Measurements from ENCODE around the gene RMRP.

RMRP gene

DNA sequence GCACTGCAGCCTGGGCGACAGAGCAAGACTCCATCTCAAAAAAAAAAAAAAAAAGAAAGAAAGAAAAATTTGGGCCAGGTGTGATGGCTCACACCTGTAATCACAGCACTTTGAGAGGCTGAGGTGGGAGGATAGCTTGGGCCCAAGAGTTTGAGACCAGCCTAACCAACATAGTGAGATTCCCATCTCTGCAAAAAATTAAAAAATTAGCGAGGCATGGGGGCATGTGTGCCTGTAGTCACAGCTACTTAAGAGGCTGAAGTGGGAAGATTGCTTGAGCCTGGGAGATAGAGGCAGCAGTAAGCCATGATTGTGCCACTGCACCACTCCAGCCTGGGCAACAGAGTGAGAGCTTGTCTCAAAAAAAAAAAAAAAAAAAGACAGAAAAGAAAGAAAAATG, 4.2 kb downstream of the RMRP start:
- Histone ChIP-seq H3K4me1 (ENCODE audit: control insufficient read depth, low read length) (peaks cover 45% of the 10 kb centered on the region), H3K4me2 (ENCODE audit: low read length) (no peak overlapping the region), H4K20me1 (ENCODE audit: control insufficient read depth, insufficient read depth, low read depth, low read length) (no peaks in the 10 kb centered on the region)

GRCh38 chr9:35652829-35653209, 5.0 kb downstream of the RMRP start:
- Histone ChIP-seq H3K27ac (ENCODE audit: low read depth, low read length) (no peak overlapping the region), H3K79me2 (ENCODE audit: control insufficient read depth, low read length) (peaks cover 18% of the 10 kb centered on the region), H3K4me1 (ENCODE audit: control insufficient read depth, low read length) (peaks cover 51% of the 10 kb centered on the region), H4K20me1 (ENCODE audit: control insufficient read depth, insufficient read depth, low read depth, low read length) (no peaks in the 10 kb centered on the region), H3K9me3 (ENCODE audit: control insufficient read depth, insufficient read depth, low read length) (no peaks in the 10 kb centered on the region), H3F3A (ENCODE audit: control insufficient read depth, insufficient read depth) (peaks cover 29% of the 10 kb centered on the region), H3K4me2 (ENCODE audit: low read length) (no peak overlapping the region), H3K9me2 (replicated peaks; ENCODE audit: control insufficient read depth, low read length) (no peaks in the 10 kb centered on the region), H3K4me3 (ENCODE audit: low read length) (no peak overlapping the region), H3K27me3 (ENCODE audit: control insufficient read depth, low read length) (no peaks in the 10 kb centered on the region), H3K36me3 (ENCODE audit: control insufficient read depth, low read length) (peaks cover 19% of the 10 kb centered on the region)
- TF ChIP-seq CTCF (IDR thresholded peaks at IDR 0.05; ENCODE audit: low read depth, low read length, poor library complexity, severe bottlenecking) (no peak), EZH2phosphoT487 (IDR thresholded peaks at IDR 0.05; ENCODE audit: borderline replicate concordance, low read length) (no peak)

More for the DNA sequence above, 4.2 kb downstream of the RMRP start:
- H3K4me3 ChIP-seq (ENCODE audit: low read length): no peak overlapping the region
- TF ChIP-seq EZH2phosphoT487 (IDR thresholded peaks at IDR 0.05; ENCODE audit: borderline replicate concordance, low read length): no peak
- TF ChIP-seq CTCF (IDR thresholded peaks at IDR 0.05; ENCODE audit: low read depth, low read length, poor library complexity, severe bottlenecking): no peak
- no peaks in the 10 kb centered on the region for H3K9me3 ChIP-seq (ENCODE audit: control insufficient read depth, insufficient read depth, low read length)
- peaks cover 14% of the 10 kb centered on the region for H3K36me3 ChIP-seq (ENCODE audit: control insufficient read depth, low read length)
- no peaks in the 10 kb centered on the region for H3K27me3 ChIP-seq (ENCODE audit: control insufficient read depth, low read length)
- peaks cover 22% of the 10 kb centered on the region for H3F3A ChIP-seq (ENCODE audit: control insufficient read depth, insufficient read depth)
- no peak overlapping the region for H3K27ac ChIP-seq (ENCODE audit: low read depth, low read length)
- H3K79me2 ChIP-seq (ENCODE audit: control insufficient read depth, low read length): peaks cover 19% of the 10 kb centered on the region
- H3K9me2 ChIP-seq (replicated peaks; ENCODE audit: control insufficient read depth, low read length): no peaks in the 10 kb centered on the region

DNA sequence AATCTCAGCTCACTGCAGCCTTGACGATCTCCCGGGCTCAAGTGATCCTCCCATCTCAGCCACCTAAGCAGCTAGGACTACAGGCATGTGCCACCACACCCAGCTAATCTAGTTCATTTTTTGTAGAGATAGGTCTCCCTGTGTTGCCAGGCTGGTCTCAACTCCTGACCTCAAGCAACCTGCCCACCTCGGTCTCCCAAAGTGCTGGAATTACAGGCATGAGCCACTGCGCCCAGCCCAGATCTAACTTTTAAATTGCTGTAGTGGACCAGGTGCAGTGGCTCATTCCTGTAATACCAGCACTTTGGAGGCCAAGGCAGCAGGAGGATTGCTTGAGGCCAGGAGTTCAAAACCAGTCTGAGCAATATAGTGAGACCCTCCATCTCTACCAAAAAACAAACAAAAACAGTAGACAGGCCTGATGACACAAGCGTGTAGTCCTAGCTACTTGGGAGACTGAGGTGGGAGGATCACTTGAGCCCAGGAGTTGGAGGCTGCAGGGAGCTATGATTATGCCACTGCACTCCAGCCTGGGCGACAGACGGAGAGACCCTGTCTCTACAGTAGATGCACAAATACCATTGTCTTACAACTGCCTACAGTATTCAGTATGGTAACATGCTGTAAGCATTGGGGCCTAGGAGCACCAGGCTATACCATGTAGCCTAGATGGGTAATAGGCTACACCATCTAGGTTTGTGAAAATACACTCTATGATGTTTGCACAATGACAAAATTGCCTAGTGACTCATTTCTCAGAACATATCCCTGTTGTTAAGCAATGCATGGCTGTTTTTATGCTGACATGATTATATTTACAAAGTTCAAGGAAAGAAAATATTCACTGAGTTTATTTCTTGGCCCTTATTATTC, 5.6 kb downstream of the RMRP start:
- peaks cover 51% of the 10 kb centered on the region for H3K4me1 ChIP-seq (ENCODE audit: control insufficient read depth, low read length)

More for the DNA sequence above, 5.6 kb downstream of the RMRP start:
- H3K27me3 ChIP-seq (ENCODE audit: control insufficient read depth, low read length): no peaks in the 10 kb centered on the region
- TF ChIP-seq EZH2phosphoT487 (IDR thresholded peaks at IDR 0.05; ENCODE audit: borderline replicate concordance, low read length) (no peak), CTCF (IDR thresholded peaks at IDR 0.05; ENCODE audit: low read depth, low read length, poor library complexity, severe bottlenecking) (no peak)
- H3K27ac ChIP-seq (ENCODE audit: low read depth, low read length): no peak overlapping the region
- peaks cover 18% of the 10 kb centered on the region for H3K79me2 ChIP-seq (ENCODE audit: control insufficient read depth, low read length)
- no peaks in the 10 kb centered on the region for H3K9me3 ChIP-seq (ENCODE audit: control insufficient read depth, insufficient read depth, low read length)
- no peaks in the 10 kb centered on the region for H4K20me1 ChIP-seq (ENCODE audit: control insufficient read depth, insufficient read depth, low read depth, low read length)
- no peak overlapping the region for H3K4me2 ChIP-seq (ENCODE audit: low read length)
- H3K4me3 ChIP-seq (ENCODE audit: low read length): no peak overlapping the region
- peaks cover 35% of the 10 kb centered on the region for H3F3A ChIP-seq (ENCODE audit: control insufficient read depth, insufficient read depth)
- H3K9me2 ChIP-seq (replicated peaks; ENCODE audit: control insufficient read depth, low read length): no peaks in the 10 kb centered on the region
- H3K36me3 ChIP-seq (ENCODE audit: control insufficient read depth, low read length): peaks cover 19% of the 10 kb centered on the region
